Stimulated activated CD4-positive, alpha-beta T cell treated with anti-CD3 and anti-CD28 coated beads, Interleukin-1b, Interleukin-23, amount 100 ng/mL, for 4 hours (primary cell): ENCODE measurements around the gene ACAD11.

Experiments
- DNase-seq, 2 donors: peaks; one replicate each; pipeline ENCODE4 v3.0.0-alpha.2; 2020; ENCODE audit warnings: low read depth in 2 of 2

Gene ACAD11

GRCh38 chr3:132509506-132509905, 150.1 kb downstream of the ACAD11 start:
- DNase-seq = no peak

- DNase-seq = no peak
Measured at GRCh38 chr3:132509096-132509495, 150.5 kb downstream of the ACAD11 start.
